Dendritic cell treated with granulocyte-macrophage colony-stimulating factor and Interleukin-4, amounts not matched to agents 40 ng/mL and 50 ng/mL, for 4 days (primary cell): Measurements from ENCODE around the gene ACMSD.
"Not testable (repeated sequence)": the region's sequence is repeated elsewhere in the genome, so short reads cannot be mapped to it uniquely, and the experiment has no call there.

ENCODE experiments used
- H3K27ac Mint-ChIP-seq: one replicate; pipeline ENCODE4 v1.8.0; 2022; ENCODE audit warnings: mild to moderate bottlenecking, mixed read lengths
- H3K27me3 Mint-ChIP-seq: one replicate; pipeline ENCODE4 v1.8.0; 2022; ENCODE audit warnings: mild to moderate bottlenecking, mixed read lengths
- H3K36me3 Mint-ChIP-seq: one replicate; pipeline ENCODE4 v1.8.0; 2022; ENCODE audit warnings: low read depth, mixed read lengths
- H3K4me1 Mint-ChIP-seq: one replicate; pipeline ENCODE4 v1.8.0; 2022; ENCODE audit warnings: low read depth, mixed read lengths
- H3K4me3 Mint-ChIP-seq: one replicate; pipeline ENCODE4 v1.8.0; 2022; ENCODE audit warnings: mild to moderate bottlenecking, moderate library complexity, mixed read lengths
- H3K9me3 Mint-ChIP-seq: one replicate; pipeline ENCODE4 v1.8.0; 2022; ENCODE audit warnings: mixed read lengths
- intact Hi-C: fragments of 100-400 bp; cut with micrococcal nuclease; formaldehyde crosslinking; loops from one replicate; pipeline ENCODE4 v1.15.0; 2022

Gene ACMSD

GRCh38 chr2:134838143-134838620 is at the start of gene ACMSD:
Gene ACMSD, plus strand, starts transcription at chr2:134838616. Its CDS starts 67 bp downstream, at chr2:134838683.
- intact Hi-C loops, result no loop called here

GRCh38 chr2:134790487-134790886 is 47.9 kb upstream of the ACMSD start:
- H3K36me3 Mint-ChIP-seq, result no peaks in the 10 kb centered on the region
- intact Hi-C loops, result loop anchor here (10.0 kb wide), 1 partner anchor 316 kb away; no protein-coding TSS in a partner anchor
- H3K4me1 Mint-ChIP-seq, result peaks cover 22% of the 10 kb centered on the region
- H3K27ac Mint-ChIP-seq, result no peak overlapping the region
- no peak overlapping the region for H3K4me3 Mint-ChIP-seq
- H3K27me3 Mint-ChIP-seq, result no peaks in the 10 kb centered on the region
- H3K9me3 Mint-ChIP-seq, result peaks cover 8% of the 10 kb centered on the region

More at GRCh38 chr2:134838143-134838620, at the start of gene ACMSD:
- H3K27me3 Mint-ChIP-seq, result peaks cover 3% of the 10 kb centered on the region
- no peak within 1 kb of the TSS for H3K27ac Mint-ChIP-seq
- H3K4me1 Mint-ChIP-seq, result no peaks in the 10 kb centered on the region
- H3K9me3 Mint-ChIP-seq, result peaks cover 26% of the 10 kb centered on the region
- H3K4me3 Mint-ChIP-seq, result no peak within 1 kb of the TSS
- no peaks in the 10 kb centered on the region for H3K36me3 Mint-ChIP-seq

GRCh38 chr2:134791616-134792015 is 46.8 kb upstream of the ACMSD start:
- H3K9me3 Mint-ChIP-seq, result peaks cover 4% of the 10 kb centered on the region
- H3K36me3 Mint-ChIP-seq, result no peaks in the 10 kb centered on the region
- H3K4me3 Mint-ChIP-seq, result no peak overlapping the region
- peaks cover 11% of the 10 kb centered on the region for H3K4me1 Mint-ChIP-seq
- intact Hi-C loops, result loop anchor here (10.0 kb wide), 1 partner anchor 317 kb away; no protein-coding TSS in a partner anchor
- no peak overlapping the region for H3K27ac Mint-ChIP-seq
- H3K27me3 Mint-ChIP-seq, result no peaks in the 10 kb centered on the region

GRCh38 chr2:134792186-134792585 is 46.2 kb upstream of the ACMSD start:
- Mint-ChIP-seq H3K27ac (no peak overlapping the region), H3K9me3 (no peaks in the 10 kb centered on the region), H3K4me1 (peaks cover 6% of the 10 kb centered on the region), H3K27me3 (no peaks in the 10 kb centered on the region), H3K4me3 (no peak overlapping the region), H3K36me3 (no peaks in the 10 kb centered on the region)
- intact Hi-C loops, result loop anchor here (10.0 kb wide), 1 partner anchor 317 kb away; no protein-coding TSS in a partner anchor

- H3K27ac Mint-ChIP-seq, result no peak overlapping the region
- H3K4me1 Mint-ChIP-seq, result no peaks in the 10 kb centered on the region
Measured at GRCh38 chr2:134795765-134796164, 42.7 kb upstream of the ACMSD start.

GRCh38 chr2:134796373-134796772 is 42.0 kb upstream of the ACMSD start:
- H3K27ac Mint-ChIP-seq, result no peak overlapping the region
- peaks cover 1% of the 10 kb centered on the region for H3K27me3 Mint-ChIP-seq
- no peaks in the 10 kb centered on the region for H3K36me3 Mint-ChIP-seq
- H3K4me3 Mint-ChIP-seq, result no peak overlapping the region
- H3K4me1 Mint-ChIP-seq, result no peaks in the 10 kb centered on the region
- no peaks in the 10 kb centered on the region for H3K9me3 Mint-ChIP-seq
- intact Hi-C loops, result loop anchor here (10.0 kb wide), 1 partner anchor 322 kb away; no protein-coding TSS in a partner anchor

More at GRCh38 chr2:134795765-134796164, 42.7 kb upstream of the ACMSD start:
- Mint-ChIP-seq H3K27me3 (peaks cover 1% of the 10 kb centered on the region), H3K4me3 (no peak overlapping the region), H3K9me3 (no peaks in the 10 kb centered on the region), H3K36me3 (no peaks in the 10 kb centered on the region)
- intact Hi-C loops, result loop anchor here (10.0 kb wide), 1 partner anchor 321 kb away; no protein-coding TSS in a partner anchor

- H3K9me3 Mint-ChIP-seq, result peaks cover 16% of the 10 kb centered on the region
- intact Hi-C loops, result loop anchor here (10.0 kb wide), 1 partner anchor 325 kb away; no protein-coding TSS in a partner anchor
- H3K4me1 Mint-ChIP-seq, result no peaks in the 10 kb centered on the region
- no peak overlapping the region for H3K4me3 Mint-ChIP-seq
- peaks cover 4% of the 10 kb centered on the region for H3K27me3 Mint-ChIP-seq
- no peak overlapping the region for H3K27ac Mint-ChIP-seq
- H3K36me3 Mint-ChIP-seq, result no peaks in the 10 kb centered on the region
Measured at GRCh38 chr2:134799936-134800335, 38.5 kb upstream of the ACMSD start.

- peaks cover 4% of the 10 kb centered on the region for H3K27me3 Mint-ChIP-seq
- no peak overlapping the region for H3K4me3 Mint-ChIP-seq
- H3K27ac Mint-ChIP-seq, result no peak overlapping the region
- no peaks in the 10 kb centered on the region for H3K36me3 Mint-ChIP-seq
- H3K4me1 Mint-ChIP-seq, result no peaks in the 10 kb centered on the region
- peaks cover 17% of the 10 kb centered on the region for H3K9me3 Mint-ChIP-seq
- intact Hi-C loops, result no loop called here
Measured at GRCh38 chr2:134800341-134800740, 38.1 kb upstream of the ACMSD start.

GRCh38 chr2:134803609-134804405 is 34.6 kb upstream of the ACMSD start:
- intact Hi-C loops, H3K4me1 Mint-ChIP-seq, H3K4me3 Mint-ChIP-seq: not testable (repeated sequence)

GRCh38 chr2:134815741-134816140 is 22.7 kb upstream of the ACMSD start:
- peaks cover 19% of the 10 kb centered on the region for H3K9me3 Mint-ChIP-seq
- no peak overlapping the region for H3K4me3 Mint-ChIP-seq
- no peaks in the 10 kb centered on the region for H3K4me1 Mint-ChIP-seq
- no peaks in the 10 kb centered on the region for H3K36me3 Mint-ChIP-seq
- intact Hi-C loops, result no loop called here
- no peak overlapping the region for H3K27ac Mint-ChIP-seq
- H3K27me3 Mint-ChIP-seq, result peaks cover 2% of the 10 kb centered on the region

More at GRCh38 chr2:134803609-134804405, 34.6 kb upstream of the ACMSD start:
- H3K27me3 Mint-ChIP-seq, H3K27ac Mint-ChIP-seq, H3K36me3 Mint-ChIP-seq: not testable (repeated sequence)
- peaks cover 19% of the 10 kb centered on the region for H3K9me3 Mint-ChIP-seq

GRCh38 chr2:134818321-134818720 is 20.1 kb upstream of the ACMSD start:
- Mint-ChIP-seq H3K36me3 (no peaks in the 10 kb centered on the region), H3K27me3 (peaks cover 4% of the 10 kb centered on the region), H3K4me3 (no peak overlapping the region), H3K9me3 (no peaks in the 10 kb centered on the region), H3K27ac (no peak overlapping the region), H3K4me1 (no peaks in the 10 kb centered on the region)
- intact Hi-C loops, result no loop called here

- H3K27me3 Mint-ChIP-seq, result peaks cover 4% of the 10 kb centered on the region
Measured at GRCh38 chr2:134819334-134819733, 19.1 kb upstream of the ACMSD start.

GRCh38 chr2:134823431-134823830 is 15.0 kb upstream of the ACMSD start:
- H3K36me3 Mint-ChIP-seq, result no peaks in the 10 kb centered on the region
- no peak overlapping the region for H3K4me3 Mint-ChIP-seq
- no peaks in the 10 kb centered on the region for H3K9me3 Mint-ChIP-seq
- intact Hi-C loops, result no loop called here
- no peaks in the 10 kb centered on the region for H3K4me1 Mint-ChIP-seq
- H3K27me3 Mint-ChIP-seq, result peaks cover 2% of the 10 kb centered on the region
- H3K27ac Mint-ChIP-seq, result no peak overlapping the region

More at GRCh38 chr2:134819334-134819733, 19.1 kb upstream of the ACMSD start:
- Mint-ChIP-seq H3K9me3 (no peaks in the 10 kb centered on the region), H3K4me3 (no peak overlapping the region), H3K27ac (no peak overlapping the region), H3K4me1 (no peaks in the 10 kb centered on the region), H3K36me3 (no peaks in the 10 kb centered on the region)
- intact Hi-C loops, result no loop called here

GRCh38 chr2:134823832-134824231 is 14.6 kb upstream of the ACMSD start:
- Mint-ChIP-seq H3K4me3 (no peak overlapping the region), H3K4me1 (no peaks in the 10 kb centered on the region), H3K9me3 (no peaks in the 10 kb centered on the region), H3K27ac (no peak overlapping the region), H3K36me3 (no peaks in the 10 kb centered on the region), H3K27me3 (peaks cover 2% of the 10 kb centered on the region)
- intact Hi-C loops, result no loop called here
